Mammary epithelial cell (primary cell): ENCODE results near the gene COPE.

Source experiments
- CTCF ChIP-seq, 2 donors: IDR thresholded peaks in 1 of 2; conservative IDR thresholded peaks in 1 of 2; 2 replicates each; pipeline ENCODE4 v1.5.1; 2011 to 2012; ENCODE audit warnings: inconsistent platforms in 2 of 2, low read length in 2 of 2, mild to moderate bottlenecking in 2 of 2, control low read depth in 1 of 2, low read depth in 1 of 2; ENCODE audit not compliant: insufficient read depth in 1 of 2; ENCODE audit errors: extremely low read depth in 1 of 2
- EZH2 ChIP-seq: IDR thresholded peaks from 2 replicates; pipeline ENCODE4 v1.6.1; 2012; ENCODE audit warnings: low read length, inconsistent platforms, borderline replicate concordance

GRCh38 chr19:18928018-18928805 is 9.0 kb upstream of the COPE start:
- no peak for TF ChIP-seq CTCF (conservative IDR thresholded peaks at IDR 0.05 in 1 of 2, IDR thresholded peaks at IDR 0.05 in 1 of 2; ENCODE audit: extremely low read depth in 1 of 2, insufficient read depth in 1 of 2, low read depth in 1 of 2, low read length in 2 of 2)
- no peak for TF ChIP-seq EZH2
